Stimulated activated CD4-positive, alpha-beta T cell treated with anti-CD3 and anti-CD28 coated beads, Interleukin-1b, Interleukin-23, amount 100 ng/mL, for 48 hours (primary cell): ENCODE measurements around the gene RAB1B.
"Not testable (repeated sequence)": the region's sequence is repeated elsewhere in the genome, so short reads cannot be mapped to it uniquely, and the experiment has no call there.

Experiments used
- DNase-seq: peaks from one replicate; pipeline ENCODE4 v3.0.0-alpha.2; 2020

Gene RAB1B

GRCh38 chr11:66267379-66268243 lies 828 bp upstream of the RAB1B start:
- DNase-seq = peak; percentile 89

DNA sequence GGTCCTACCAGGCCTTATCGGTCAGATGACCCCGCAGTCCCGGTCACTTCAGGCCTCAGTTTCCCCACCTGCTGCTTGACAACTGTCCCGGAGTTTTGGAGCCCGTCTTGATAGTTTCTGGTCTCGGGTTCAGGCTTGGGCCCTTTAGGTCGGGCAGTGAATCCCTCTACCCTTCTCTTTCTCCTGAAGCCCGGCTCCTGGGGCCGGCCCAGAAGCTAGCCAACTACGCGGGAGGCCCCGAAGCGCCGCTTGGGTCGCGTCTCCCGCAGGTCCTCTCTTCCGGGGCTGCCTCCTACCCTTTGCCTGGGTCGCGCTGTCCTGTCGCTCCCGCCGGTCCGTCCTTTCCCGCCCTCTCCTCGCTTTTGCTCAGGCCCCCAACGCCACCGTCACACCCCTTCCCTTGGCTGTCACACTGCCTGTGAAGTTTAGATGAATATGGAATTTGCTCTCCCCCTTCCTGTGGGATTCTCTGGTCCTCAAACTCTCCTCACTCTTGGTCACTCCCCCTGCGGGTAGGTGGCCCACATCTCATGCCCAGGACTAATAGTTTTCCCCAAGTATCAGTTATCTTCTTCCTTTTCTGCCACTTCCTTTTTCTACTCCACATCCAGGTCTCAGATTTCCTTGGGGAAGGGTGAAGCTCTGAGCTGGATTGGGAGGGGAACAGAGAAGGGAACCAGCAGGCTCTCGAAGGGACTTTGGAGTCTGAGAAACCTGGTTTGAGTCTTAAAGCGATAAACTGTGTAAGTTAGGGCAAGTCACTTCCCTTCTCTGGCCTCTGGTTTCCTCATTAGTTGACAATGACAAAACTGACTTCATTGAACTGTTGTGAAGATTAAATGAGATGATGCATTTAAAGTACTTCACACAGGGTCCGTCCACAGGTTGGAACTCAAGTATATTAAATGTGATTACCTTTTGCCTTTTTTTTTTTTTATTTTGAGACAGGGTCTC lies 790 bp downstream of the RAB1B start:
- DNase-seq = no peak

DNA sequence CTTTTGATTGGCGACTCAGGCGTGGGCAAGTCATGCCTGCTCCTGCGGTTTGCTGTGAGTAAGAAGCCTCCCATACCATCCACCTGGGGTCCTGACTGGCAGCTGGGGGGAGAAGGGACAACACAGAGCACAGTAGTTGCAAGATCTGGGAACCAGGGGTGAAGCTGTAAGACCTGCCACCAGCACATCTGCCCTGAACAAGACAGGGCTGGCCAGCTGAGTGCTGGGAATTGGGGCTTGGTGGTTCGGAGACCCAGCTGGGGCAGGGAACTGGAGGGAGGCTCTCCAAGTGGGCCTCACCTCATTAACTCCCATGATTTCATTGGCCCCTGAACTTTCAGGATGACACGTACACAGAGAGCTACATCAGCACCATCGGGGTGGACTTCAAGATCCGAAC lies 3.4 kb downstream of the RAB1B start:
- no peak for DNase-seq

GRCh38 chr11:66272596-66272995 lies 4.2 kb downstream of the RAB1B start:
- DNase-seq = no peak

GRCh38 chr11:66274219-66274618 lies 5.8 kb downstream of the RAB1B start:
- no peak for DNase-seq

GRCh38 chr11:66275396-66275795 lies 7.0 kb downstream of the RAB1B start:
- no peak for DNase-seq

DNA sequence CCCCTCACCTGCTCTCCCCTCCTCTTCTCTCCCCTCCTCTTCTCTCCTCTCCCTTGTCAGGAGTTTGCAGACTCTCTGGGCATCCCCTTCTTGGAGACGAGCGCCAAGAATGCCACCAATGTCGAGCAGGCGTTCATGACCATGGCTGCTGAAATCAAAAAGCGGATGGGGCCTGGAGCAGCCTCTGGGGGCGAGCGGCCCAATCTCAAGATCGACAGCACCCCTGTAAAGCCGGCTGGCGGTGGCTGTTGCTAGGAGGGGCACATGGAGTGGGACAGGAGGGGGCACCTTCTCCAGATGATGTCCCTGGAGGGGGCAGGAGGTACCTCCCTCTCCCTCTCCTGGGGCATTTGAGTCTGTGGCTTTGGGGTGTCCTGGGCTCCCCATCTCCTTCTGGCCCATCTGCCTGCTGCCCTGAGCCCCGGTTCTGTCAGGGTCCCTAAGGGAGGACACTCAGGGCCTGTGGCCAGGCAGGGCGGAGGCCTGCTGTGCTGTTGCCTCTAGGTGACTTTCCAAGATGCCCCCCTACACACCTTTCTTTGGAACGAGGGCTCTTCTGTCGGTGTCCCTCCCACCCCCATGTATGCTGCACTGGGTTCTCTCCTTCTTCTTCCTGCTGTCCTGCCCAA lies 7.7 kb downstream of the RAB1B start:
- DNase-seq = no peak

DNA sequence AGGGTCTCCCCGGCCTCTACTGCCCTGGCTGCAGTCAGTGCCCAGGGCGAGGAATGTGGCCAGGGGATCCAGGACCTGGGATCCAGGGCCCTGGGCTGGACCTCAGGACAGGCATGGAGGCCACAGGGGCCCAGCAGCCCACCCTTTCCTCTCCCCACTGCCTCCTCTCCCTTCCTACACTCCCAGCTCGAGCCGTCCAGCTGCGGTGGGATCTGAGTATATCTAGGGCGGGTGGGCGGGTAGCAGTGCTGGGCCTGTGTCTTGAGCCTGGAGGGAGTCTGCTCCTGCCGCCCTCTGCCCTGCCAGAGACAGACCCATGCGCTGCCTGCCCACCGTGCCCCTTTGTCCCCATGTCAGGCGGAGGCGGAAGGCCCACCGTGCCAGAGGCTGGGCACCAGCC lies 8.2 kb downstream of the RAB1B start:
- DNase-seq = not testable (repeated sequence)

DNA sequence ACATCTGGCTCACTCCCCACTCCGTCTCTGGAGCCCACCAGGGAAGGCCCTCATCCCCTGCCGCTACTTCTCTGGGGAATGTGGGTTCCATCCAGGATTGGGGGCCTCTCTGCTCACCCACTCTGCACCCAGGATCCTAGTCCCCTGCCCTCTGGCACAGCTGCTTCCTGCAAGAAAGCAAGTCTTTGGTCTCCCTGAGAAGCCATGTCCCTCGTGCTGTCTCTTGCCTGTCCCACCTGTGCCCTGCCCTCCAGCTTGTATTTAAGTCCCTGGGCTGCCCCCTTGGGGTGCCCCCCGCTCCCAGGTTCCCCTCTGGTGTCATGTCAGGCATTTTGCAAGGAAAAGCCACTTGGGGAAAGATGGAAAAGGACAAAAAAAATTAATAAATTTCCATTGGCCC lies 8.6 kb downstream of the RAB1B start:
- not testable (repeated sequence) for DNase-seq

DNA sequence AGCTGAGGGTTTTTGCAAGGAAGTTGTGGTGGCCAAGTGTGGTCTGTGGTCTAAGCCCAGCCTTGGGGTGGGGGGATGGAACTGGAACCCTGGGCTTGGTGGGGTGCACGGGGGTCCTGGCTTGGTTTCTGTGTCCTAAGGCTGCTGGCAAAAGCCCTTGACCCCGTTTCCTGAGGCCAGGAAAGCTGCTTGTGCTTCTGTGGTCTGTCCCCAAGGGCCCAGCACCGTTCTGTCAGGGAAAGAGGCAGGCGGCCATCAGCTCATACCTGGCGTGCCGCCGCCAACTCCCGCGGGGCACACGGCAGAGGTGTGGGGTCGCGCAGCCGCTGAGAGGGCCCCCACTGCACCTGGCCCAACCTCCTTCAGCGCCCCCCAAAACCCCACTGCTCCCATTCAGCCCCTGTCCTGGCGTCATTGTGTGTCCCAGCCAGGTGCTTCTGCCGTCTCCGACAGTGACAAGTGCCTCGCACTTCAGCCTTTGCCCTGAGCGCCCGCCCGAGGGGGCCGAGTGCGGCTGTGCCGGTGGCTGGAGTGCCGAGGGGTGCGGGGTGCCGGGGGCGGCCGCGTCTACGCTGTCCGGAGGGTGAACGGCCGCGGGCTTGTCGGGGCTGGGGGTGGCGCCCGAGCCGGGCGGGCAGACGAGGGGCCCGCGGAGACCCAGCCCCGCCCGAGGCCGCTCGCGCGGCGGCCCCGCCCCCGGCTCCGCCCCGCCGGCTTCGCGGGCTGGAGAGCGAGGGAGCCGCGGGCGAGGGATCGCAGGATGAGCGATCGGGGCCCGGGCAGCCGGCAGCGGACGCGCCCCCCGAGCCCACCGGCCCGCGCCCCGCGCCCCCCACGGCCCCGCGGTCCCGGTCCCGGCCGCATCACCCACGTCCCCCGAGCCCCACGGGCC lies 9.3 kb downstream of the RAB1B start, which contains the start of gene CNIH2:
TSS of gene CNIH2 (plus strand) at position 705 of the 892 bp plus-strand sequence. CDS start 282 bp downstream, outside the sequence.
- no peak for DNase-seq

DNA sequence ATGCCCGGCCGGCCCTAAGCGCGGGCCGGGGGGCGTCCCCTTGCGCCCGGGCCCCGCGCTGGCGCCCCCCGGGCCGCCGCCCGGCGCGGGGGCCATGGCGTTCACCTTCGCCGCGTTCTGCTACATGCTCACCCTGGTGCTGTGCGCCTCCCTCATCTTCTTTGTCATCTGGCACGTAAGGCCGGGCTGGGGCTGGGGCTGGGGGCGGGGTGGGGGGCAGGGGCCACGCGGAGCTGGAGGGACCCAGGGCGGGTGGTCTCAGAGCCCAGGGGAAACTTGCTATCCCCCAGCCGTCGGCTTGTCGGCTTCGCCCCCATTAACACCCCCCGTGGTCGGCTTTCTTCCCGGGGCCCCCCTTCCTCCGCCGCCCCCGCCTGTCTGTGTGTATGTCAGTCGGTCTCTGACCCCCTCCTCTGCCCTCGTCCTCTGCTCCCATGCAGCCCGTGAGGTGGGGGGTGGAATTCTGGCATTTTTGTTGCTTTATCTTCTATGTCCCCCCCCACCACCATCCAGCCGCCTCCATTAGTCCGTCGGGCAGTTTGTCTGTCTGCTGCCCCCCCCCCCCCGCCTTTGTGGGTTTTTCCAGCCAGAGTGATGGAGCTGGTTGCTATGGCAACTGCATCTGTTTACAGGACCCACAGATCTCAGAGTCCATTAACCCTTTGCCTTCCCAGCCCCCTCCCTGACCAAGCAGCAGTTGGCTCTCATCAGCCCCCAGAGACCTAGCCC lies 10.1 kb downstream of the RAB1B start:
- no peak for DNase-seq

- no peak for DNase-seq
These were observed 10.8 kb downstream of the RAB1B start for GRCh38 chr11:66279092-66279734.

GRCh38 chr11:66280428-66280827 lies 12.0 kb downstream of the RAB1B start:
- DNase-seq = no peak

GRCh38 chr11:66281001-66281400 lies 12.6 kb downstream of the RAB1B start:
- no peak for DNase-seq

DNA sequence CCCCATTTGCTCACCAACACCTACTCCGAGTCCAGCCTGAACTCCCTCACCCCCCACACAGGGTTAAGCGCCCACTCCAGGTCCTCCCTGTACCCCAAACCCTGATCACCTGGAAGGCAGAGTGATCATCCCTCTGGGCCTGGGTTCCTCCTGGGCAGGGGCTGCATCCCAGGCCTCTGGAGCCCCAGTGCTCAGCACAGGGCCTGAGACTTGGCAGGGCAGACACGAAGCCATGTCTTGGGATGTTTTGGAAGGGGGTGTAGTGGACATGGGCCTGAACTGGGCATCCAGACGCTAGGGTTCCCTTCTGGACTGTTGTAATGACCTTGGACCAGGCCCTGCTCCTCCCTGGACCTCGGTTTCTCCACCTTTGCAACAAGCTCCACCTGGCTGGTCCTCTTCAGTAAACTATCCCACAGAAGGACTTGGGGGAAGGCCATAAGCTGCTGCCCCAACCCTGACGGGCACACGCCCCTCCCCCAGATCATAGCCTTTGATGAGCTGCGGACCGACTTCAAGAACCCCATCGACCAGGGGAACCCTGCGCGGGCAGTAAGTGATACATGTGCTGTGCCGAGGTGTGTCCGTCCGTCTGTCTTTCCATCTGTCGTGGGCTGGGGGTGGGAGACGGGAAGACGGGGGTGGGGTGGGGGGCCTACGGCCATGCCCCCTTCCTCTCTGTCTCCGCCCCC lies 13.5 kb downstream of the RAB1B start:
- no peak for DNase-seq

DNA sequence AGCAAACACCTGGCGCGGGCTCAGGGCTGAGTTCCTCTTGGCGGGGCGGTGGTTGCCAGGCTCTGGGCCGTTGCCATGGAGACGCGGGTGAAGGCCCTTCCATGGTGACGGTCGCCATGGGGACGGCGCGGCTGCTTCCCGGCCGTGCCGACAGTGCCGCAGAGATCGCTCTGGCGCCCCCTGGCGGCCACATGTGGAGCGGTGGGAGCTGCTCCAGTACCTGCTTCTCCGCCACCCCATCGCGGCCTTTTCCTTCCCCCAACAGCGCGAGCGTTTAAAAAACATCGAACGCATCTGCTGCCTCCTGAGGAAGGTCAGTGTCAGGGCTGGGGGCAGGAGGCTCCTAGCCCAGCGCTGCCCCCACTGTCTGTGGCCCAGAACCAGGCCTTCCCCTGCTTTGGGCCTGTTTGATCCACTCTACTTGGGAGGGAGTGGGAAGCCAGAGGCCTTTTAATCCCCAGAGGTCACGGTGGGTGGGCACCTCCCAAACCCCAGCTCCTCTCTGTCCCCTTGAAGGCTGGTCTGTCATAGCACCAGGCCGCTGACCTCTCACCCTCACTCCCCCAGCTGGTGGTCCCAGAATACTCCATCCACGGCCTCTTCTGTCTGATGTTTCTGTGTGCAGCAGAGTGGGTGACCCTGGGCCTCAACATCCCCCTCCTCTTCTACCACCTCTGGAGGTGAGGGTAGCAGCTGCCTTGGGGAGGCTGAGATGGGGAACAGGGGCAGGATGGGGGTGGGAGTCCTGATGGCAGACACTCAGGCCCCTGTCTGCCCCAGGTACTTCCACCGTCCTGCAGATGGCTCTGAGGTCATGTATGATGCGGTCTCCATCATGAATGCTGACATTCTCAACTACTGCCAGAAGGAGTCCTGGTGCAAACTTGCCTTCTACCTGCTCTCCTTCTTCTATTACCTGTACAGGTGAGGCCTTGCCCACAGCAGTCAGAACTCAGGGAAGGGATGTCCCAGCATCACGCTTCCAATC lies 14.3 kb downstream of the RAB1B start:
- DNase-seq = peak; percentile 98

DNA sequence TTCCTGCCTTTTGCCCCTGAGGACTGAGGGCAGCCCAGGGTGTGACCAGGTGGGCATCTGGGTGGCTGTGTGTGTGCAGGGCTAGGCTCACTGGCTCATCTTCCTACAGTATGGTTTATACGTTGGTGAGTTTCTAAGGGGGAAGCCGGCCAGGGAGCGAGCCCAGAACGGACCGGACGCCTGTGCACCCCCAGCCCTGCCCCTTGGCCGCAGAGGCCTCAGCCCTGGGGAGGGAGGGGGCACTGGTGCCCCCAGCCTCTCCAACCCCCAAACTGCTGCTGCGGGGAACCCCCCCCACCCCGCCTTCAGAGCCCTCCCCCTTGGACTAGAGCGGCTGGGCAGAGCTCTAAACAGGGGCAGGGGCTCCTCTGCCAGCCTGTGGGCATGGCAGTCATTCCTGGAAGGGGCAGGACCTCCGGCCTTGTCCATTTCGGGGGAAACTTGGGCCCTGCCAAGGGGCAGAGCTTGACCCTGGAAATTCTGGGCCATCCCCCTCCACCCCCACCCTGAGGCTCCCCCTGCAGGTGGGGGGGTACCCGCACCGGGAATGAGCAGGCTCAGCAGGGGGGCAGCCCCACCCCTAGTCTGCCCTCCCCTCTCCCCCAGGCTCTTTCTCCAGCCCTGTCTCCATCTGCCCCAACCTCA lies 15.1 kb downstream of the RAB1B start:
- DNase-seq = no peak

DNA sequence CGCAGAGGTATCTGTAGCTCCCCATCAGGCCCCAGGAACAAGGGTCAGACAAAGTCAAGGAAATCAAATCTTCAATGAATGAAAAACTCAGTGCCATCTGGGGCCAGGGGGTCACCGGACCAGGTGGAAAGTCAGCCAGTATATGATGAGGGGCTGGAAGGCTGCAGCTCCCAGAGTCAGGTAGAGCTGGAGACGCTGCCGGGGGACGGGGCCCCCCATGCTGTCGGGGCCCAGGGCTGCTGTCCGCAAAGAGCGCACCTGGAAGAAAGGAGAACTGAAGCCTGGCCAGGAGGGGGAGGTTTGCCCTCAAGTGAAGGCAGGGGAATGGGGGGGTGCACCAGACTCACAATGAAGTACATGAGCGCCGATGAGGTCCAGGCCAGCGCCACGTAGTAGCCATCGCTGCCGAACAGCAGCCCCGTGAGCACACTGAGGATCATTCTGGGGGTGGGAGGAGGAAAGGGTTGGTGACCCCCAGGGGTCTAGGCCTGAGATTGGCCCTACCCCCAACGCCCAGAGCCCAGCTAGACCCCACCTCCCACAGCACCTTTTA lies 16.2 kb downstream of the RAB1B start:
- DNase-seq = no peak
